Vagina (tissue), 2 donors: ENCODE measurements around the gene ATP5IF1.

Source experiments
- CTCF ChIP-seq, 3 experiments: fragments of 450-650 bp in 2 of 3; fragments of 200-600 bp in 1 of 3; sonication (generic) in 1 of 3; IDR thresholded peaks; one replicate each; pipeline ENCODE4 v1.5.1; 2017 to 2019; ENCODE audit warnings: antibody characterized with exemption in 3 of 3, mild to moderate bottlenecking in 2 of 3, moderate library complexity in 2 of 3
- POLR2A ChIP-seq, 2 donors: fragments of 450-650 bp; IDR thresholded peaks; one replicate each; pipeline ENCODE4 v1.6.1; 2017; ENCODE audit warnings: antibody characterized with exemption in 2 of 2, mild to moderate bottlenecking in 2 of 2, moderate library complexity in 2 of 2
- POLR2AphosphoS5 ChIP-seq, 2 donors: sonication (generic); formaldehyde crosslinking; IDR thresholded peaks; one replicate each; pipeline ENCODE4 v1.9.0; 2017; ENCODE audit warnings: antibody characterized with exemption in 2 of 2, mild to moderate bottlenecking in 2 of 2, low read depth in 1 of 2; ENCODE audit not compliant: insufficient read depth in 1 of 2

DNA sequence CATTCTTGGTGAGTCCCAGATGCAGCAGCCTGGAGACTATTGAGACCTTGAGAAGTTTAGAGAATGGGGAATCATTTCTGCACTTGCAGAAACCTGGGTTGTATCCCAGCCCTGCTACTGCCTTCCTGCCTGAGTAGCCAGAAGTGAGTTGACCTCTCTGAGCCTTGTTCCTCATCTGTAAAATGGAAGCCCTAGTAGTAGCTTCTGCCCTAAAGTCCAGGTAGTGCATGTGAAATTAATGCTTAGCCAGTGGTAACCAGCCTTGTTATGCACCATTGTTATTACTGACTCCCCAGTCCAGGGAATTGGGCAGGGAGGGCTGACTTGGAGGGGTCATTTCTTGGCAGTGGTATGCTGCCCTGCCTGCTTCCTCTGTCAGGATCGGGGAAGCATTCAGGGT is 29.0 kb downstream of the ATP5IF1 start:
- TF ChIP-seq CTCF (IDR thresholded peaks at IDR 0.05), result no peak
- no peak for TF ChIP-seq POLR2AphosphoS5 (IDR thresholded peaks at IDR 0.05; ENCODE audit: insufficient read depth in 1 of 2, low read depth in 1 of 2)
- no peak for TF ChIP-seq POLR2A (IDR thresholded peaks at IDR 0.05)
